HK-2 (cell line): Measurements from ENCODE around the gene SPATA20.

Experiments
- DNase-seq: peaks from one replicate; pipeline ENCODE4 v3.0.0-alpha.2; 2018; ENCODE audit not compliant: unreplicated experiment

Gene SPATA20

GRCh38 chr17:50539762-50540559 is 7.0 kb upstream of the SPATA20 start:
- no peak for DNase-seq

GRCh38 chr17:50540560-50541401 is 6.2 kb upstream of the SPATA20 start:
- no peak for DNase-seq

DNA sequence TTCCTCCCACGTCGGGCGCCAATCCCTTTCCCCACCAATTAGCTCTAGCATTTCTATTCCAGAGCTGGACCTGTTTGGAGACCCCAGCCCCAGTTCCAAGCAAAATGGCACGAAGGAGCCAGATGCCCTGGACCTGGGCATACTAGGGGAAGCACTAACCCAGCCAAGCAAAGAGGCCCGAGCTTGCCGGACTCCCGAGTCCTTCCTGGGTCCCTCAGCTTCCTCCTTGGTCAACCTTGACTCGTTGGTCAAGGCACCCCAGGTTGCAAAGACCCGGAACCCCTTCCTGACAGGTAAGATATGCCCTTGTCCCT is 5.6 kb upstream of the SPATA20 start:
- DNase-seq = no peak

DNA sequence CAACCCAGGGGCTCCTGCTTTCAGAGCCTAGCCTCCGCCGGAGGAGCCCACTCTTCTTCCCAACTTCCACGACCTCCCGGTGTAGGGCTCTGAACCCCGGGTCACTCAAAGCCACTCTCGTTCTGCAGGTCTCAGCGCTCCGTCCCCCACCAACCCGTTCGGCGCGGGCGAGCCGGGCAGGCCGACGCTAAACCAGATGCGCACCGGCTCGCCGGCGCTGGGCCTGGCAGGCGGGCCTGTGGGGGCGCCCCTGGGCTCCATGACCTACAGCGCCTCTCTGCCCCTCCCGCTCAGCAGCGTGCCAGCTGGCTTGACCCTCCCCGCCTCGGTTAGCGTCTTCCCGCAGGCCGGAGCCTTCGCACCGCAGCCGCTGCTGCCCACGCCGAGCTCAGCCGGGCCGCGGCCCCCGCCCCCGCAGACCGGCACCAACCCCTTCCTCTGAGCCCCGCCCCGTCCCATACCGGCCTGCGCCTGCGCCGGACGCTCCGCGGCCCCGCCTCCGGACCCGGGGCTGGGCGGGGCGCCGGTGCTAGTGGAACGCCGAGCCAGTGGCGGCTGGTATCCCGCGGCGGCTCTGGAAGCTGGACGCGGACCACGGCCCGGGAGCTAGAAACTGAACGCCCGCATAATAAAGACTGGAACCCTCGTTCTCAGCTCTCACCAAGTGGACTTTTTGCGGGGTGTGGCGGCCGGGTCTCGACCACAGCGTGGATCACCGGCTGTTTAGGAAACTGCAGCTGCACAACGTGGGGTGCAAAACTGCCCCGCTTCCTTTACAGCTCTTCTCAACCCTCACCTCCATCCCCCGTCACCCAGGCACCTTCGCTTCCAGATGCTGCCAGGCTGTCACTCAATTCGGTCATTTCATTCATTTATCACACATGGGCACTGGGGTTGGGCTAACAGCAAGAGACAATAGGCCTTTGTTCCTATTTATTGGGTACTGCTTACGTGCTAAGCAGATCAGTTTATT is 5.0 kb upstream of the SPATA20 start:
- peak; percentile 83 for DNase-seq

- no peak for DNase-seq
Measured at GRCh38 chr17:50542795-50543774, 3.9 kb upstream of the SPATA20 start.

DNA sequence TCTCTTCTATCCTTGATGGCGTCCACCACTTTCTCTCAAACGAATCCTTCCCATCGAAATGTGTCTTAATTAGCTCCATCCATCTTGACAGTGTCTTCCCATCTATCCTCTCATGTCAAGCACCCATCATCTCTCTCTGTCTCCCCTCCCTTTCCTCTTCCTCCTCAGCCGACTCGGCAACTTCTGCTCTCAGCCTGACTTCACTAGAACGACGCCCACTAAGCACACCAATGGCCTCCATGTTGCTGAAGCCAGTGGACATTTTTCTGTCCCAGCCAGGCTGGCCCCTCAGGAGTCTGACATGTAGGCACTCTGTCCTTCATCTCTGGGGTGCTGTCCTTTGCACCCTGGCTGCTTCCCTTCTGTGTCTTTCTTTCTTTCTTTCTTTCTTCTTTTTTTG is 2.5 kb upstream of the SPATA20 start:
- no peak for DNase-seq

DNA sequence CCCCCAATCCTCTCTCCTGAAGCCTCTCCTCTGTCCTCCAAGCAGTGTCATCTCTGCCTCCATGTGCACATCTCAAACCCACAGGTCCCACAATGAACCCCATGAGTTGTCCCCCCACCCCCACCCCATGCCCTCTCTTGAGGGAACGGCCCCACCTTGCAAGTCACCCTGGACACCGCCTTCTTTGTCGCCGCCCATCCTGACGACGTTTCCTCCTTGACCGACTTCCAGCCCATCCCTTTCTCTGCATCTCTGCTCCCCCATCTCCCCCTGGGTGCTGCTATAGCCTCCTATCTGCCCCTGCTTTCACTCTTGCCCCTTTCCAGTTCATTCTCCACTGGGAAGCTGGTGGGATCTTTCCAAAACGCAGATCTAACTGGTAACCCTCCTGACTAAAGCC is 1.7 kb upstream of the SPATA20 start:
- no peak for DNase-seq

DNA sequence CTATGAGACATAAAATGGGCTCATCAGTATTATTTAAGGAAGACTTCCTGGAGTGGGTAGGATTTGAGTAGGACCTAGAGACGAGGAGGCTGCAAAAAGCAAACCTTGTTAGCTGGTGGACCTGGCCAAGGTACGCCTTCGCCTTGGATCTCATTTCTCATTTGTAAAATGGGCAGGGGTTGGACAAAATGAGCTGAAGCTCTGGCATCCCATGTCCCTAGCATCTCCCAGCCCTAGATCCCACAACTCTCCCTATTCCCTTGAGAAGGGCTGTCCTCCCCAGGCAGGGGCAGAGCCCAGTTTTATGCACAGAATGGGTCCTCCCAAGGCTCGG is 306 bp upstream of the SPATA20 start:
- DNase-seq = no peak

- DNase-seq = no peak
Measured at GRCh38 chr17:50547736-50548083, 736 bp downstream of the SPATA20 start.

DNA sequence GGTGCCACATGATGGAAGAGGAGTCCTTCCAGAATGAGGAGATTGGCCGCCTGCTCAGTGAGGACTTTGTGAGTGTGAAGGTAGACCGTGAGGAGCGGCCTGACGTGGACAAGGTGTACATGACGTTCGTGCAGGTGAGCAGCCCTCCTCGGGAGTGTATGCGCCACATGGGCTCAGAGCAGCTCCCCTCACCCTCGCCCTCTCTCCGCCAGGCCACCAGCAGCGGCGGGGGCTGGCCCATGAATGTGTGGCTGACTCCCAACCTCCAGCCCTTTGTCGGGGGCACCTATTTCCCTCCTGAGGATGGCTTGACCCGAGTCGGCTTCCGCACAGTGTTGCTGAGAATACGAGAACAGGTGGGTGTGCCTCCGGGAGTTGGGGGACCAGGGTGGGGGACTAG is 1.9 kb downstream of the SPATA20 start:
- no peak for DNase-seq

- DNase-seq = no peak
Measured at GRCh38 chr17:50549256-50549941, 2.4 kb downstream of the SPATA20 start.

DNA sequence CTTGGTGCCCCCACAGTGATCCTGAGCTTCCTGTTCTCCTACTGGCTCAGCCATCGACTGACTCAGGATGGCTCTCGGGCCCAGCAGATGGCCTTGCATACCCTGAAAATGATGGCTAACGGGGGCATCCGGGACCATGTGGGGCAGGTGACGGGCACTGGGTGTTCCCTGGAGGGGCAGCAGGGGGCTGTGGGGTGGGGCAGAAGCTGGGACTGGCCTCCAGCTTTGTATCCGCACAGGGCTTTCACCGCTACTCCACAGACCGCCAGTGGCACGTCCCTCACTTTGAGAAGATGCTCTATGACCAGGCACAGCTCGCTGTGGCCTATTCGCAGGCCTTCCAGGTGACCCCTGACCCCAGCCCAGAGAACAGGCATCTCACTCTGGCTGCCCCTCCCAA is 3.0 kb downstream of the SPATA20 start:
- DNase-seq = no peak

- DNase-seq = peak; percentile 66
Measured at GRCh38 chr17:50550661-50551432, 3.9 kb downstream of the SPATA20 start.

DNA sequence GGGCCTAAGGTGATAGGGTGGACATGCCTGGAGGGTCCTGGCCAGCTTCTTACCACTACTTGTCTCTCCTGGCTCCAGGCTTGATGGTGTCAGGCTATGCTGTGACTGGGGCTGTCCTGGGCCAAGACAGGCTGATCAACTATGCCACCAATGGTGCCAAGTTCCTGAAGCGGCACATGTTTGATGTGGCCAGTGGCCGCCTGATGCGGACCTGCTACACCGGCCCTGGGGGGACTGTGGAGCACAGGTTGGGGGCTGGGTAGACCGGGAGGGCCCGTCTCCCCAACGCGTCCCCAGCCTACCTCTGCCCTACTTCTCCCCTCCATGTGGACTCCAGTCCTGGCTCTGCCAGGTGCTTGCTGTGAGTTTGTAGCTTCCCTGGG is 4.5 kb downstream of the SPATA20 start:
- DNase-seq = no peak

GRCh38 chr17:50551884-50552283 is 4.9 kb downstream of the SPATA20 start:
- no peak for DNase-seq

DNA sequence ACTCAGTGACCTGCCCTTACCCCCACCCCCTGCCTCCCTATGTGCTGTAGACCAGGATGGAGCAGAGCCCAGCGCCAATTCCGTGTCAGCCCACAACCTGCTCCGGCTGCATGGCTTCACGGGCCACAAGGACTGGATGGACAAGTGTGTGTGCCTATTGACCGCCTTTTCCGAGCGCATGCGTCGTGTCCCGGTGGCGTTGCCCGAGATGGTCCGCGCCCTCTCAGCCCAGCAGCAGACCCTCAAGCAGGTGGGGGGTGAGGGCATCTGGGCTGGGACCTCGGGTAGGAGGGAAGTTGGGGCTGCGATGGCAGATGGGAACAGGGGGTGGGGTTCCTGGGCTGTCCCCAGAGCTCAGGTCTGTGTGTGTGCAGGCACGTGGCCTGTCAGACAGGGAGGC is 7.2 kb downstream of the SPATA20 start:
- DNase-seq = no peak

DNA sequence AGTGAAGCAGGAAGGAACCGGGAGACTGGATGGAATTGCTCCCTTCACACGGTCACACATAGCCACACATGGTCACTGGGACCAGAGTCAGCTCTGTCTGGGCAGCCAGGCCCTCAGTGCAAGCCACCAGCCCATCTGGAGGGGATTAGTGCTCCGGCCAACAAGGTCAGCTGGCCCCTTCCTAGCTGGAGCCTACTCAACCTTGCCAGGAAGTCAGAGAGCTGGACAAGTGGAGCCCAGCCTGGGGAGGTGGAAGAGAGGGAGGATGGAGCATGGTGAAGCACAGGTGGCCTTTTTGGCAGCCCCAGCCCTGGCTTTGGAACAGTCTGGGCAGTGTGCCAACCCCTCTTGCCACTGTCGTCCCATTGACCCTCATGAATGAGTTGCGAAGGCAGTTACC is 9.8 kb downstream of the SPATA20 start:
- no peak for DNase-seq

DNA sequence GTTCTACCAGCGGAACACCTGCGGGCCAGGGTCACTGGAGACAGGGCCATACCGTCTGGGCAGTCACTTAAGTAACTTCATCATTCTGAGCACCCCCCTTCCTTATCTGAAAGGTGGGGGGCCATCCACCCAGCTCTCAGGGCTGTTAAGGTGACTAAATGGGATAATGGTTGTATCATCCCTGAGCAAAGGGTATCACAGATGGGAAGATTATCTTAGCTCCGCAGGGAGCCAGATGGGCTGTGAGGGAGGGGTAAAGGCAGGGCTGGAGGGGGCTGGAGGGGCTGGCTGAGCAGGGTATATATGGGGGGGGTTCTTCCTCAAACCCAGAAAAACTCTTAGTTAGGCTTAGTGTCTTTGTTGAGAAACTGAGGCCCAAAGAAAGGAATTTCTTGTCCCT is 10.7 kb downstream of the SPATA20 start:
- no peak for DNase-seq

GRCh38 chr17:50558091-50558490 is 11.1 kb downstream of the SPATA20 start:
- DNase-seq = no peak

- no peak for DNase-seq
Measured at GRCh38 chr17:50558581-50558940, 11.6 kb downstream of the SPATA20 start.
